GM21529 (cell line): ENCODE measurements around the gene HERC2.

Experiments used
- ATAC-seq: cut with Tn5 transposase; IDR thresholded peaks from one replicate; pipeline ENCODE4 v1.9.1; 2021; ENCODE audit not compliant: unreplicated experiment

The HERC2 gene

GRCh38 chr15:28116521-28117431 is 205.2 kb downstream of the HERC2 start:
- no peak for ATAC-seq

- no peak for ATAC-seq
These were observed 206.1 kb downstream of the HERC2 start for GRCh38 chr15:28115871-28116270.

- no peak for ATAC-seq
These were observed 207.0 kb downstream of the HERC2 start for GRCh38 chr15:28114721-28115622.

- no peak for ATAC-seq
These were observed 207.9 kb downstream of the HERC2 start for GRCh38 chr15:28114114-28114455.

- no peak for ATAC-seq
These were observed 208.4 kb downstream of the HERC2 start for GRCh38 chr15:28113394-28114113.

- no peak for ATAC-seq
These were observed 209.0 kb downstream of the HERC2 start for GRCh38 chr15:28112962-28113361.

- no peak for ATAC-seq
These were observed 209.7 kb downstream of the HERC2 start for GRCh38 chr15:28112101-28112760.

- ATAC-seq: no peak
These were observed 210.4 kb downstream of the HERC2 start for GRCh38 chr15:28111543-28111942.

GRCh38 chr15:28110481-28110881 is 211.5 kb downstream of the HERC2 start:
- ATAC-seq: no peak

- no peak for ATAC-seq
These were observed 212.1 kb downstream of the HERC2 start for GRCh38 chr15:28109626-28110455.

- no peak for ATAC-seq
These were observed 214.1 kb downstream of the HERC2 start for GRCh38 chr15:28107904-28108275.

GRCh38 chr15:28107111-28107903 is 214.7 kb downstream of the HERC2 start:
- ATAC-seq: no peak

GRCh38 chr15:28106294-28107110 is 215.5 kb downstream of the HERC2 start:
- no peak for ATAC-seq

GRCh38 chr15:28105793-28106192 is 216.2 kb downstream of the HERC2 start:
- ATAC-seq: no peak

- ATAC-seq: no peak
These were observed 216.7 kb downstream of the HERC2 start for GRCh38 chr15:28105224-28105791.

- no peak for ATAC-seq
These were observed 217.7 kb downstream of the HERC2 start for GRCh38 chr15:28104326-28104725.

GRCh38 chr15:28103831-28104230 is 218.1 kb downstream of the HERC2 start:
- no peak for ATAC-seq

- no peak for ATAC-seq
These were observed 220.0 kb downstream of the HERC2 start for GRCh38 chr15:28101983-28102441.
